Midbrain (tissue), 1 donor: Measurements from ENCODE around the gene FLOT2.
"Not testable (repeated sequence)": the region's sequence is repeated elsewhere in the genome, so short reads cannot be mapped to it uniquely, and the experiment has no call there.

ENCODE experiments used
- DNase-seq: peaks from one replicate; lab custom pipeline; 2025; lab: John Stamatoyannopoulos, UW

The FLOT2 gene

GRCh38 chr17:28896884-28897768, at the start of gene FLOT2:
Gene FLOT2, minus strand, starts transcription at chr17:28897733. Its CDS starts 159 bp downstream, at chr17:28897574.
- DNase-seq, result peak; percentile 29

- DNase-seq, result no peak
Measured at GRCh38 chr17:28946239-28946638, 48.7 kb upstream of the FLOT2 start.

- DNase-seq, result no peak
Measured at GRCh38 chr17:28944862-28945741, 47.6 kb upstream of the FLOT2 start.

GRCh38 chr17:28944343-28944742, 46.8 kb upstream of the FLOT2 start:
- no peak for DNase-seq

GRCh38 chr17:28942925-28943324, 45.4 kb upstream of the FLOT2 start:
- no peak for DNase-seq

GRCh38 chr17:28941251-28941650, 43.7 kb upstream of the FLOT2 start:
- DNase-seq, result no peak

- peak; percentile 41 for DNase-seq
Measured at GRCh38 chr17:28940675-28941074, 43.1 kb upstream of the FLOT2 start.

- DNase-seq, result no peak
Measured at GRCh38 chr17:28940142-28940541, 42.6 kb upstream of the FLOT2 start.

- DNase-seq, result peak; percentile 28
Measured at GRCh38 chr17:28938552-28938951, 41.0 kb upstream of the FLOT2 start.

GRCh38 chr17:28937044-28937729, 39.7 kb upstream of the FLOT2 start:
- DNase-seq, result peak; percentile 86

GRCh38 chr17:28935744-28936460, 38.4 kb upstream of the FLOT2 start:
- DNase-seq, result no peak

GRCh38 chr17:28934508-28934907, 37.0 kb upstream of the FLOT2 start:
- not testable (repeated sequence) for DNase-seq

GRCh38 chr17:28929787-28930186, 32.3 kb upstream of the FLOT2 start:
- no peak for DNase-seq

- DNase-seq, result no peak
Measured at GRCh38 chr17:28928061-28928460, 30.5 kb upstream of the FLOT2 start.

GRCh38 chr17:28926786-28927185, 29.3 kb upstream of the FLOT2 start:
- DNase-seq, result no peak

- DNase-seq, result no peak
Measured at GRCh38 chr17:28926366-28926765, 28.8 kb upstream of the FLOT2 start.

- no peak for DNase-seq
Measured at GRCh38 chr17:28925912-28926365, 28.4 kb upstream of the FLOT2 start.

- DNase-seq, result no peak
Measured at GRCh38 chr17:28920201-28920600, 22.7 kb upstream of the FLOT2 start.

- DNase-seq, result no peak
Measured at GRCh38 chr17:28918295-28918694, 20.8 kb upstream of the FLOT2 start.

GRCh38 chr17:28917465-28917864, 19.9 kb upstream of the FLOT2 start:
- no peak for DNase-seq

GRCh38 chr17:28917029-28917428, 19.5 kb upstream of the FLOT2 start:
- DNase-seq, result no peak
